DLD1 (cell line): ENCODE results near the gene PLD5.
"Not testable (repeated sequence)": the region's sequence is repeated elsewhere in the genome, so short reads cannot be mapped to it uniquely, and the experiment has no call there.

ENCODE experiments used
- in situ Hi-C: cut with HindIII; loops from 2 replicates; pipeline ENCODE4 v1.10.0; 2017; ENCODE audit warnings: low sequenced_read_pairs

The PLD5 gene

DNA sequence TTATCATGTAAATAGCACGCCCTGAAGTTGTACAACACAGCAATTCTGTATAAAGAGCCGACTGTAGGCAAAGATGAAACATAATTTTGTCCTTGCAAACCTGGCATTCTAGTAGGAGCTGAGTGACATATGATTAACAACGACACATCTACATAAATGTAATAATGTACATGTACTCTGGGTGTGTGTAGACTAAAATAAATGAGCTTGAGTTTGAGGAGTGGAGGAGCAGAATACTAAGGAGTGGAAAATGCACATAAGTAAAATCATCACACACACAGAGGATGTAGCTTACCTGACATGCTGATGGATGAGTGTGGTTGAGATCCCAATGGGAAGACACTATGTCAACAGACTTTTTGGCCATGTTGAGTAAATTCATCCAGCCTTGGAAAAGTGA, 236.4 kb downstream of the PLD5 start:
- in situ Hi-C loops, result not testable (repeated sequence)

DNA sequence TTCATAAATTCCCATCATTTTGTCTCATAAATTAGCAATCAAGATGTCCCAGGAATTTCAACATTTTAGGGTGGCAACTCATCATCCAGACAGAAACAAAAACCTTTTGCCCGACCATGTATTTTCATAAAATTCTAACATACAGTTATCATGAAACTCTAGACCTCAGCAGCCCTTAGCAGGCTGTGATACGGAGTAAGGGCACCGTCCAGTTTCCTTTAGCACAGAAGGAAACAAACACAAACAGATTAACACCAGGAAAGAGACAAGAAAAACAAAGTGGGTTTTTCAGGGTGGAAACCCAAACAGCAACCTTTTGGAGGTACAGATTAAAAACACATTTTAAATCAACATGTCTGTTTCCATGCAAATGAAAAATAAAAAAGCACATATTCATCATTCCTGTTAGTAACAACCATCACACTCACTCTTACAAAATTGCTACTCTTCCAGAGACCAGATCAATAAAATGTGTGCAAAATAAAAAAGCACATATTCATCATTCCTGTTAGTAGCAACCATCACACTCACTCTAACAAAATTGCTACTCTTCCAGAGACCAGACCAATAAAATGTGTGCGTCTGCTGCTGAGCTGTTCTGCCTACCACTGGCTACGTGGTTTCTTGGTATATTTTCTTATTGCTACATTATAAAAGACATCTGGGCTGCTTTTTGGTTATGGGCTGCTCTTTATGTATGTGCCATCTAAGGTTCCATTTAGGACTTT, 241.6 kb downstream of the PLD5 start:
- in situ Hi-C loops, result not testable (repeated sequence)

DNA sequence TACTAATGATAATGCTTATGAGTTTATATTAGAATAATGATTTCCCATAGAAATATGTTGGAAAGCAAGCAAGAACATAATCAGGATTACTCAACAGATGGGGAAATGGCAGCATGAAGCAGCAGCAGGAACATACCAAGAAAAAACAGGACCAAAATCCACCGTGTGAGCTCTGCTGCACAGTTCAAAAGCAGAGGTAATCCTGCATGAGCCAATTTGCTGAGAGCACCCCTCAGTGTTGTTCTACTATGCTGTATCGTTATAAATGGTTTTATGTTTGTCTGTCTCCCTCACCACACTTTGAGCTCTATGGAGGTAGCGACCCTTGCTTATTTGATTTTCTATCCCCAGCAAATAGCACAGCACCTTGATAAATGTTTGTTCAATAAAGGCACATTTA, 246.1 kb downstream of the PLD5 start:
- in situ Hi-C loops, result not testable (repeated sequence)

DNA sequence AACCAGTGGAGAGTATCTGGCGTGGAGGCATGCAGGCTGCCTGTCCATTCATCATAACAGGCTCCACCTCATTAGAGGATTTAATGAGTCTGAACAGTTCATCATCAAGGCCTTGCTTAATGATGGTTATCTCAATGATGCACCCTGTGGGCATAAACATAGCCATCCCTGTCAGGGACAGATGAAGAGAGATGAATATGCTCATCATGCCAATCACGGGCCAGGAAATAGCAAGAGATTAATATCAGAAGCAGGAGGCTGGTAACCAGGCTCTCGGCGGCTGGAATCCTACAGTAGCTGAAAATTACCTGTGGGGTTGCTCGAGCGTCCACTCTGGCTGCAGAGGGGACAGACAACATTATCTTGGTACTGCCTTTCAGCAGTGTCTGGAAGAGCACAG, 247.7 kb downstream of the PLD5 start:
- in situ Hi-C loops, result not testable (repeated sequence)

DNA sequence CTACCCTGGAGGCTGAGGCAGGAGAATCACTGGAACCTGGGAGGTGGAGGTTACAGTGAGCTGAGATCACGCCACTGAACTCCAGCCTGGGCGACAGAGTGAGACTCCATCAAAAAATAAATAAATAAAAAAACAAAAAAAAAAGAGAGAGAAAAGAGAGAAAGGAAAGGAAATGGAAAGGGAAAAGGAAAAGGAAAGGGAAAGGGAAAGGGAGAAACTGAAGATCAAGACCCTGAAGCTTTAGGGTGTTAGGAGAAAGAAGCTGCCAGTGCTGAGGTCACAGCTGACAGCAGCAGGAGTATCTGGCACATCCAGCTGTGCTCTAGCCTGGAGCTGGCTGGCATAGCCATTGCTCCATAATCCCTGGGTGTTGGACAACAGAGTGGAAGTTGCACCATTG, 257.5 kb downstream of the PLD5 start:
- in situ Hi-C loops, result not testable (repeated sequence)

DNA sequence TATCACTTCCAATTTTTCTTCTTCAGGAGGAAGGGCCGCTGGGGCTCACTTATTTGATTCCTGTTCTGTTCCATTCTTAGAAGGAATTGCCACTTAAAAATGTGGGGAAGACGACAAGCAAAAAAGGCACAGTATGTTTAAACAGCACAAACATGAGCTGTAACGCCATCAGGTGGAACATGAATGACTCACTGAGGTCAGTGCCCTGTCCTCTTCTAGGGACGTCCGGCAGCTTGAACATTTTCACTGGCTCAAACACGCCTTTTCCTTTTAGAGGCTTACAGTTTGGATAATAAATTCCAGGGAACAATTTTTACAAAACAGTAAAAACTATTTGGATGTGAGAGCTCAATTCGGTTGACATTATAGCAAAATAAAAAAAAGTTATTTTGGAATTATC, 260.1 kb downstream of the PLD5 start:
- in situ Hi-C loops, result not testable (repeated sequence)

DNA sequence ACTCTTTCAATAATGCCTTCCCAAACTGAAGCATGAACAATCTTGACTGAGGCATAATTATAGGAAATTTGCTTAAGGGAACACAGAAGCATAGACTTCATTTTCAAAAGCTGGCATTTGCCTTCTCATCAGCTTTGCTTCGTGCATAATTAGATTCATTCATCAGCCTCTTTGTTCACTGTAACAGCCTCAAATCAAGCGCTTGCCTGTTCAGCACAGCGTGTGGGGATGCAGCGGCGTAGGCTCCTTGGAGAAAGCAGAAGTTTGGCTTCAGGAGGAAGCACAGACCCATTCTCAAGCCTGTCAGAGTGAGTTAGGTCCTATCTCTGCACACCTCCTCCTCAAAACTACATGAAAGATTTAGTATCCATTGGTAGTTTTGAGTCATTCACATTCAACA, 279.2 kb downstream of the PLD5 start:
- in situ Hi-C loops, result no loop called here

DNA sequence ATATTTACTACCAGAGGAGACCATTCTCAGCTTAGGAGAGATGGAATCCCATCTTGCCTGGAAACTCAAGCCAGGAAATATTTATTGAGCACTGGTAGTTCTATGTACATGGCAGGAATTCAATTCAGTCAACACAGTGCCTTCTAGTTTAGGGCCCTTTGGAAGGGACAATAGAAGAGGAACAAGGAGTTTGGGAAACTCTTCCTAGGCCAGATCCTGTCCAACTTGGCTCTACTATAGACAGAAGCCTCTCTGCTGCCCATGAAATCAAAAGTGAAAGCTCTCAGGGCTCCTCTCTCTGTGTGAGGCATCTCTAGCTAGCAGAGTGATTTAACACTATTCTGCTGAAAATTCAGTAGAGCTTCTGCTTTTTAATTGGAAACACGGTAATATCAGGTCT, 281.0 kb downstream of the PLD5 start:
- in situ Hi-C loops, result no loop called here

DNA sequence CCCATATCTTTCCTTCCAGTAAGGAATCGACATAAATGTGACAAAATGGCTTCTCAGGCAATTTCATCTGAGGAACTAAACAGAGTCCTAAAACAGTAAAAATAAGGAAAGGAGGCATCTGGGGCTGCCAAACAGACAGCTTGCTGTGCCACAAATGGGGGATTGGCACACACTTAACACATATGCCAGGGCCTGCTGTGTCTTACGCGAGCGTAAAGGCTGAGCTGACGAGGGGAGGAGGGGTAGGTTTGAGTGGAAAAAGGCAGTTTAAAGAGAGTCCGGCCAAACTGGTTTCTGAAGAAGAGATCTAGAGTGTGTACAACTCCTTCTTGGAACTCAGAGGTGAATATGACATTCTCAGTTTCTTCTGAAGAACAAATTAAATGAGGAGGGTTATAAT, 281.5 kb downstream of the PLD5 start:
- in situ Hi-C loops, result no loop called here

DNA sequence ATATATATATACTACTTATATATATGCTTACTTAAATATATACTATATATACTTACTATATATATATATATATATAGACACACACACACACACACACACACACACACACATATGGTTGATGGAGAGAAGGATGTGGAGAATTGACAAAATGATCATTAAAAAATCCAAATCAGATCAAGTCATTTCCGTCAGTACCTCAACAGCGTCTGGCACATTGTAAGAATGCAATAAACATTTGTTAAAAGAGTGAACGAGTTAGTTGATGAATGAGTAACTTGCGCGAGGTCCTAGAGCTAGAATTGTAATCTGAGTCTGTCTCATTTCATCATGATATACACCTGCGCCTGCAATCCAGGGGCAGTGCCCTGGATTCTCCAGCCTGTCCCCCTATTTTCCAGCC, 282.6 kb downstream of the PLD5 start:
- in situ Hi-C loops, result no loop called here

DNA sequence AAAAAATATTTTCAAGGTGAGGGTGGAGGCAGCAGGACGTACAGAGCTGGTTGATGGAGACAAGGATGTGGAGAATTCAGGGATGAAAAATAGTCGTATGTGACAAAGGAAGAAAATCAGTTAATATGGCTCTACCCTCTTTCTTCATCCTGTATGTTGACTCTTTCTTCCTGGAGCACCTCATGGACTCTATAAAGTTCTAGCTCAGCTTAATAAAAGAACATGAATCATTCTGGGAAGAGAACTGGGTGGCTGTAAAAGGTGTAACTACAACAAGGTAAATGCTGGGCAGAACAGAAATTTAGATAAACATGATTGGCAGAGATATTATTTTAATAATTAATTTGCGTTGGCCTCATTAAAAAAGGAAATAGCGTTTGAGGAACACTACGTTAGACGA, 283.8 kb downstream of the PLD5 start:
- in situ Hi-C loops, result no loop called here

DNA sequence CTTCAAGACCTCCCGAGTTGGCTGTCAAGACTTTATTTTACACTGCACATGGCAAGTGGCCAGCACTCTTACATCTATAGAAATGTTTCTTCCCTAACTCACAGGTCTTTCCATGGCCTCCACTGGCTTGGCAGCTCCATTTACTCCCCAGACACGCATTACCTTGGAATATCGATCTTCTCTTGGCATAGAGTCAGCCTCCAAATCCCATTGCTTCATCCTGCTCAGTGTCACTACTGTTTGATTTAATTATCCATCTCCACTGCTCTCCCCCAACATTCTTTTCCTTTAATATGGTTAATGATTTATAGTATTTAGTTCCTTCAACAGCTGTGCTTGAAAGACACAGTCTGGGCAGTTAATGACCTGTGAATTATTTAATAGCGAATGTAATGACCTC, 284.4 kb downstream of the PLD5 start:
- in situ Hi-C loops, result no loop called here

DNA sequence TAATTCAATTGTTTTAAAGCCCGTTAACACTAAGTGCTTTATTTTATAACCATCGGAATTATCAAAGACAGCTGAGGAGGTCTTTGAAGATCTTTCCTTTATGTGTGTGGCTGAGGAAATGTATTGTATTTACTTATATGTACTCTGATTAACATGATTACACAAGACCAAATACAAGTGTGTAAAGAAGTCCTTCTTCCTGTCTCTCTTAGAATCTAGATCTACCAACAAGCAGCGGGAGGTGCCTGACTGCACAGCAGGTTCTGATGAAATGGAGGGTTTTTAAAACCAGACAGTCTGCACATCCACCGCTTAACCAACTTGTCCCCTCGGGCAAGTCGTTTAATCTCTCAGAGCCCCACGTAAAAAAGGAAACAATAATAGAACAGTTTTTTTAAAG, 285.1 kb downstream of the PLD5 start:
- in situ Hi-C loops, result no loop called here

DNA sequence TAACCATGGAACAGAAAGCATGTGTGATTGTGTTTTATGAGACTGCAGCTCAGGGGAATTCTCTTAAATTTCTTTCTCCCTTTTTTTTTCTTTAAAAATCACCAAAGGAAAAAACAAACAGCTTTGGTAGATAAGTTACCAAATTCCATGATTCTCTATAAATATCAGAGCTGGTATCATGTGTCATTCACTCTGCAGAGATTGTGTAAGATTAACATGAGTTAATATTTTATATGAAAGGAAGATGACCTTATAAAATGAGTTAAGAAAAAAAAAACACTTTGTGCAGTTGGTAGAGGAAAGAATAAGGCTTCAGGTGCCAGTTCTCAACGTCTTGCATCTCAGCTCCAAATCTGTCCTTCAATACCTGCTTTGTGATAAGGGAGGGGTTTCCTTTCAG, 287.4 kb downstream of the PLD5 start:
- in situ Hi-C loops, result no loop called here

DNA sequence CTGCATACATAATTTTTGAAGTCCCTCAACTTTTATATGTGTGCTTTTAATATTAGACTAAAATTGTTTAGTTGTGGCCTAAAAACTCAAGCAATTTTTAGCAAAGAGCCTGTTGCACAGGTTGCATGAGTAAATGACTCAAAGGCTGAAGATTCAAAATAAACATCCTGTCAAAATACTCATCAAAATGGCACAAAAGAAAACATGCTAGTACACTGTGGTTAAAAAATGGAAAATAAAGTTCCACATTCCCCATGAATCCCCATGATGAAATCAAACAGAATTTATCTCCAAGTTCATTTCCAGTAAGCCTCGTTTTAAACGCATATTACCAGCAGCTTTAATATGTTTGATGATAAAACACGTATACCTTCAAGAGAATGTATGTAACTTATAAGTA, 295.5 kb downstream of the PLD5 start:
- in situ Hi-C loops, result no loop called here

DNA sequence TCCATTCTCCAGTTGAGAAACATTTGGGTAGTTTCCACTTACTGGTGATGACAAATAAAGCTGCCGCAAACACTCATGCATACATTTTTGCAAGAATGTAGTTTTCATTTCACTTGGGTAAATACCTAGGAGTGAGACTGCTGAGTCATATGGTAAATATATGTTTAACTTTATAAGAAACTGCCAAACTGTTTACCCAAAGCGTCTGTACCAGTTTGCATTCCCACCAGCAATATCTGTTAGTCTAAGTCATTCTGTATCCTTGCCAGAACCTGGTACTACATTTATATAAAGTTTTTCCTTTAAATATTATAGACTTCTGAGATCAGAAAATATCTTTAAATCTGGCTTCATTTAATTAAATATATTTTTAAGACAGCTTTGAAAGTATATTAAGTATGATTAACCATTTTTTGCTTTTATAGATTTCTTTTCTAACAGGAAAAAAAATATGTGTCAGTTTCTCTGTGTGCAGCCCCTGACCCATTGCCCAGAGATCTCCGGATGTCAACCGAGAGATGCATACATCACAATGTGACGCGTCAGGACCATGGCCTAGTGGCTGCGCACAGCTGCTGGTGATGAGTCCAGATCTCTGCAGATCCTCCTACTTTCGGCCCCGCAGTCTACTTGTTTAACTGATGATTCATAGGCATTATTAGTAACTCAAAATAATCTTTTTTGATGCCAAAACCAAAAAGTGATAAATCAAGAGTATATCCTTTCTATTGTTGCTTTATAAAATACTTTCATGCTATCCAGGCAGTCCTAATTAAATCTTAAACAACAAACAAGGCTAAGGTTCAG, 298.5 kb downstream of the PLD5 start:
- in situ Hi-C loops, result no loop called here

DNA sequence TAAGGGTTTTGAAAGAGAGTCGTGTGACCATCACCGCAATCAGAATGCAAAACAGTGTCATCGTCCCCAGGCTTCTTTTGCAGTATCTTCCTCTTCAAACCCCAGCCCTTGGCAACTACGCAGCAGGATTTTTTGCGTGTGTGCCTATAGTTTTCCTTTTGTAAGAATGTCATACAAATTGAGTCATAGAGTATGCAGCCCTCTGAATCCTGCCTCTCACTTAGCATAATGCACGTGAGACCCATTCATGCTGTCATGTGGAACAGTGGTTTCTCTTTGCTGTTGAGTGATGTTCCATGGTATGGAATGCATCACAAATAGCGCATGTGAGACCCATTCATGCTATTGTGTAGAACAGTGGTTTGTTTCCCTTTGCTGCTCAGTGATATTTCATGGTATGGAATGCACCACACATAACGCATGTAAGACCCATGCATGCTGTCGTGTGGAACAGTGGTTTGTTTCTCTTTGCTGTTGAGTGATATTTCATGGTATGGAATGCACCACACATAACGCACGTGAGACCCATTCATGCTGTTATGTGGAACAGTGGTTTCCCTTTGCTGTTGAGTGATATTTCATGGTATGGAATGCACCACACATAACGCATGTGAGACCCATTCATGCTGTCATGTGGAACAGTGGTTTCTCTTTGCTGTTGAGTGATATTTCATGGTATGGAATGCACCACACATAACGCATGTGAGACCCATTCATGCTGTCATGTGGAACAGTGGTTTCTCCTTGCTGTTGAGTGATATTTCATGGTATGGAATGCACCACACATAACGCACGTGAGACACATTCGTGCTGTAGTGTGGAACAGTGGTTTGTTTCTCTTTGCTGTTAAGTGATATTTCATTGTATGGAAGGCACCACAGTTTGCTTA, 299.4 kb downstream of the PLD5 start:
- in situ Hi-C loops, result not testable (repeated sequence)

DNA sequence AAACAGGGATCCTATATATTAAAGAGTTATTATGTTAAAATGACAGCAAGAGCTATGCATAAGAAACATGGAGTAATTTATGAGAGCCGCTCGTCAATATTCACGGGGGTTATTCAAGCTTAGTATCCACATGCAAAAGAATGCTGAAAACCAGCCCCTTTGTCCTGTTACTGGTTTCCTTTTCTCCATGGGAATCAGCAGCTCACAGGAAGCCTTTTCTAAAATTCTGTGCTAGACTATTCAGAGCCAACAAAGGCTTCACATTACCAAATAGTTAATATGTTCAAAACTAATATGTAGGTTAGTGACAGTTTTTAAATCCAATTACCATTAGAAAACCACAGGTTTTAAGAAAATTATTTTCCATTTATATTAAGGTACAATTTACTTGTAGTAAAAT, 300.0 kb downstream of the PLD5 start:
- in situ Hi-C loops, result no loop called here

DNA sequence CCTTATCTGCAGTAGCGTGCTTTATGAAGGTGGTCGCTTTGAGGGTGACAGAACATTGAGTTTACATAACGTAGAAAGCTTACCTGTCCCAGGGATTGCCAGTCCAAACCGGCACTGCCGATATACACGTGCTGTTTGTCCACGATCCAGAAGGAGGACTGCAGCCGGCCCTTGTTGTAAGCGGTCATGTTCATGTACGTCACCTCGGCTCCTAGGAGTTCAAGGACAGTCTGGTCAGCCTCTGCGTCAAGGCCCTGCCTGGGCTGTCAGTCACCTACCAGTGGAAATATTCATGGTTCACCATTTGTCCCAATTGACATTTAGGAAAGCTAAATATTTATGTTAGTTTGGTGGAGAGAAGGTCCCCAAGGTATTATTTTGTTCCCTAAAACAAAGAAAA, 304.6 kb downstream of the PLD5 start:
- in situ Hi-C loops, result no loop called here

DNA sequence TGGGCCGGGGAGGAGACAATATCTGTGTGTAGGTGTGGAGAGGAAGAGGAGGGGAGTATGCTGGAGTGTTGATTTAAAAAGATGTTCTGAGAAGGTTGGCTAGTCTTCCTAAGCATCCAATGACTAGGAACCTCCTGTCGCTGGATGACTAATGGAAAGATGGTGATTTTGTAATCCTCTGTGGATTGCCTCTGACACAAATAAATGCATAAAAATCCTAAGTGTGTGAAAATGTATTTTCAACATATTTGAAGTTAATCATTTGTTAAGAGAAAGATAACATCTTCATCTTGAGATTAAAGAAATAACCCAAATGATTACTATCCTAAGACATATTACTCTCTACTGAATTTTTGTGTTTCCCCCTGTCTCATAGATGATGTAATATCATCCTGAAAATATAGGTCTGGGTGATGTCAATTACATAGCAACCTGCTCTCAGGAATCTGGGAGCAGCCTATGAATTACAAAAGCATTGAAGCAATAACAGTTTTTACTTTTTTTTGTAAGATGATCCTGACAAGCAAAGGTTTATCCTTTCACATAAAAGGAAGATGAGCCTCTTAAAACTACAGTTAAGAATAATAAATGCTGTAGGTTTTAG, 305.1 kb downstream of the PLD5 start:
- in situ Hi-C loops, result no loop called here

DNA sequence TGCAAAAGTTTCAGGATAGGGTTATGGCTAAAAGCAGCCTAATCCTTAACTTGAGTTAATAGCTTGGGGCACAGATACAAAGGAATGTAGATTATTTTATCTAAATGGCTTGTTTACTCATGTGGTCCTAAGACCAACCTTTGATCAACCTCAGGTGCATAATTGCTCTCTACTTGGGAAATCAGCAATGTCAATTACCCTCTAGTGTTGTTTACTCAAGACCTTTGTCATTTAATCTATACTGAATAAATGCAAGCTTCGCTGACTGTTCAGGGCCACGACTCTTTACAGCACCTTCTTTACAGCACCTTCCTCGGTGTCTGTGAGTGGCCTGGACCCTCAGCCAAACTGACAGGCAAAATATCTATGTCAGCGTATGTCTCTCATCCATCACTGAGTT, 308.1 kb downstream of the PLD5 start:
- in situ Hi-C loops, result no loop called here
